Muscle of leg (tissue), 11 donors: ENCODE results near the gene SOBP. TPM values are rescaled to one million over a fixed set of nuclear protein-coding genes. Genes with fewer than 3 reads are reported as not detected.

Source experiments
- DNase-seq: peaks from one replicate; pipeline ENCODE4 v3.0.0; 2013
- H3K27ac ChIP-seq: one replicate; pipeline ENCODE4 v1.5.1; 2013; ENCODE audit warnings: mild to moderate bottlenecking, low read length, control low read depth
- H3K27me3 ChIP-seq: one replicate; pipeline ENCODE4 v1.6.1; 2013; ENCODE audit warnings: low read length; ENCODE audit not compliant: control insufficient read depth, insufficient read depth
- H3K36me3 ChIP-seq: one replicate; pipeline ENCODE4 v1.6.1; 2013; ENCODE audit warnings: low read length; ENCODE audit not compliant: control insufficient read depth, insufficient read depth
- H3K4me1 ChIP-seq: one replicate; pipeline ENCODE4 v1.6.1; 2013; ENCODE audit warnings: low read length; ENCODE audit not compliant: control insufficient read depth, insufficient read depth
- H3K4me3 ChIP-seq: one replicate; pipeline ENCODE4 v1.5.1; 2013; ENCODE audit warnings: low read length, control low read depth
- H3K9me3 ChIP-seq: replicated peaks from 2 replicates; pipeline ENCODE4 v1.6.1; 2013; ENCODE audit warnings: low read depth, low read length; ENCODE audit not compliant: control insufficient read depth
- WGBS: methylation state at CpG from one replicate; pipeline ENCODE4 v1.1.5; 2013; ENCODE audit warnings: missing lambda C conversion rate; ENCODE audit not compliant: insufficient coverage; 5-methylcytosine and 5-hydroxymethylcytosine counted together
- polyA plus RNA-seq, 8 donors: library from polyadenylated mRNA; unstranded; fragments of 120-200 nt; gene quantifications; one replicate each; pipeline versions ENCODE4 v1.2.1 to v1.2.3, GENCODE V29; 2013; ENCODE audit warnings: inconsistent platforms in 1 of 8, low replicate concordance in 1 of 8; ENCODE audit not compliant: insufficient read length in 8 of 8, insufficient read depth in 1 of 8
- total RNA-seq: library from RNA; stranded (reverse); fragments of 120-200 nt; gene quantifications from one replicate; pipeline ENCODE4 v1.2.4, GENCODE V29; 2013

The SOBP gene
- total and polyA plus RNA-seq, 9 donors, result 13.6 to 17.6 (median 16.2) TPM

- DNase-seq, result peak; percentile 86
- Histone ChIP-seq H3K4me3 (no peak overlapping the region), H3K36me3 (peaks cover 11% of the 10 kb centered on the region), H3K27me3 (no peaks in the 10 kb centered on the region), H3K4me1 (peaks cover 34% of the 10 kb centered on the region), H3K27ac (peak overlapping the region; percentile 69), H3K9me3 (no peaks in the 10 kb centered on the region)
- WGBS, result no CpG with 5 or more reads among the region's 3 CpGs
Observed at GRCh38 chr6:107642095-107642860, 152.4 kb downstream of the SOBP start.

- H3K27me3 ChIP-seq, result no peaks in the 10 kb centered on the region
- DNase-seq, result no peak
- no peaks in the 10 kb centered on the region for H3K9me3 ChIP-seq
- no peak overlapping the region for H3K4me3 ChIP-seq
- H3K4me1 ChIP-seq, result peaks cover 40% of the 10 kb centered on the region
- peaks cover 10% of the 10 kb centered on the region for H3K36me3 ChIP-seq
- H3K27ac ChIP-seq, result peak overlapping the region; percentile 69
- no CpG with 5 or more reads among the region's 3 CpGs for WGBS
Observed at GRCh38 chr6:107642861-107643328, 153.0 kb downstream of the SOBP start.

DNA sequence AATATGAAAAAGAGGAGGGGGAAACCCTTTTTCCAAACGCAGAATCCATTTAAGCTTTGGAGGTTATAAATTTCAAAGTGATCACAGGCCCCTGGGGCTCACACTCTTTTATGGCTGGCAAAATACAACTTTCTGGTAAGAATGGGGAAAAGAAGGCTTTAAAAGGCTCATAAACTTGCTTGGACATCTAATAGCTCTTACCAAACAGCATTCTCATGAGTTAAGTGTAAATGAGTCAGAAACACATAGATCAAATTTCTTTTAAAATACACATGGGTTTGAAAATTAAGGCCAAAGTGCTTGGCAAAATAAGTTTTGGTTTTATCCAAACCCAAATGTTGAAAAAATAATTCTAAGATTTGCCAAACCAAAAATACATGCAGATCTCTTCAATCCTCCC lies 154.6 kb downstream of the SOBP start:
- H3K27me3 ChIP-seq, result no peaks in the 10 kb centered on the region
- H3K4me3 ChIP-seq, result no peak overlapping the region
- WGBS, result no CpG with 5 or more reads among the region's 1 CpG
- no peak for DNase-seq
- H3K27ac ChIP-seq, result no peak overlapping the region
- H3K9me3 ChIP-seq, result no peaks in the 10 kb centered on the region
- H3K4me1 ChIP-seq, result peaks cover 50% of the 10 kb centered on the region
- H3K36me3 ChIP-seq, result peaks cover 10% of the 10 kb centered on the region

DNA sequence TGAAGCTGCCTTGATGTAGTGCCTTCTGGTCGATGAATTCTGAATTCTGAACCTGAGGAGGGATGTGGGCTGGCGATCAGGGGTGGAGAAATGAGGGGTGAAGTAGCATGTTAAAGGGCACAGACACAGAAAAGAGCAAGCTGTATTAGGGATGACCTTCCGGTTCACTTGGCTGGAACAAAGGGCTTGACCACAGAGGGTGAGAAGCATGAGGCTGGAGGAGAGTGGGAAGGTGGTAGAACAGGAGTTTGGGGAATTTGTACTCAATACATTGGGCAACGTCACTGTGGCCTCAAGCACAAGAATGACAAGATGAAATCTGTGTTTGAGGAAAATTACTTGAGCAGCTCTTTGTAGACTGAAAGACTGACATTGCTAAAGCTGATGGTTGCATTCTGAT lies 155.8 kb downstream of the SOBP start:
- no peak overlapping the region for H3K4me3 ChIP-seq
- whole genome bisulfite sequencing, result 88% methylated on average over 4 of the region's 4 CpGs
- no peak for DNase-seq
- peaks cover 46% of the 10 kb centered on the region for H3K4me1 ChIP-seq
- no peaks in the 10 kb centered on the region for H3K27me3 ChIP-seq
- no peak overlapping the region for H3K27ac ChIP-seq
- no peaks in the 10 kb centered on the region for H3K9me3 ChIP-seq
- H3K36me3 ChIP-seq, result peaks cover 10% of the 10 kb centered on the region

- H3K4me1 ChIP-seq, result peaks cover 45% of the 10 kb centered on the region
- peak; percentile 74 for DNase-seq
- 61% methylated on average over 7 of the region's 9 CpGs for WGBS
- H3K9me3 ChIP-seq, result no peaks in the 10 kb centered on the region
- H3K27me3 ChIP-seq, result no peaks in the 10 kb centered on the region
- peaks cover 10% of the 10 kb centered on the region for H3K36me3 ChIP-seq
- H3K4me3 ChIP-seq, result no peak overlapping the region
- no peak overlapping the region for H3K27ac ChIP-seq
Observed at GRCh38 chr6:107646176-107646575, 156.3 kb downstream of the SOBP start.

GRCh38 chr6:107646776-107647438 lies 157.0 kb downstream of the SOBP start:
- H3K27me3 ChIP-seq, result no peaks in the 10 kb centered on the region
- peaks cover 38% of the 10 kb centered on the region for H3K4me1 ChIP-seq
- H3K4me3 ChIP-seq, result no peak overlapping the region
- H3K27ac ChIP-seq, result peak overlapping the region; percentile 31
- H3K36me3 ChIP-seq, result peaks cover 10% of the 10 kb centered on the region
- 60% methylated on average over 1 of the region's 2 CpGs for WGBS
- H3K9me3 ChIP-seq, result peaks cover 4% of the 10 kb centered on the region
- DNase-seq, result no peak

DNA sequence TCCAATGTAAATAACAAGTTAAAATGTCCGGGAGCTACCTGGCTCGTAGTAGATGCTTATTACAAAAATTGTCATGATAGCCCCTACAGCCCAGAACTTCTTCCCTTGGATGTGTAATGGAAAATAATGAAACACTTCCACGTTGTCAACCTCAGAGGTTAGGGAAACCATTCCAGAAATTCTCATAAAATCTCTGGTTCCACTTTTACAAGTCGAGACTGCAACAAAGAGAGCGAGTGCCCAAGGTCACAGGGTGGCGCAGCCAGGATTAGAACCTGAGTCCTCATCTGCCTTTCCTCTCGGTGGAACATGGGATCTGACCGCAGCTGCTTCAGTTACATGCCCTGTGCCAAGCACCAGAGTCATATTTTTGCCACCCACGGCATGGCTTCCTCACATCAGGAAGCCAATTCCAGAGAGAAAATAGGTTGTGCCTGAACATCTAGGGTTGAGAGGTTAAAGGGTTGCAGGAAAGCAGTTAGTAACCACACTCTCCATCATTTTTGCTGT lies 157.6 kb downstream of the SOBP start:
- Histone ChIP-seq H3K36me3 (peaks cover 10% of the 10 kb centered on the region), H3K27me3 (no peaks in the 10 kb centered on the region), H3K9me3 (peaks cover 4% of the 10 kb centered on the region), H3K27ac (peak overlapping the region; percentile 15), H3K4me3 (no peak overlapping the region), H3K4me1 (peaks cover 33% of the 10 kb centered on the region)
- WGBS, result 59% methylated on average over 5 of the region's 9 CpGs
- DNase-seq, result no peak

DNA sequence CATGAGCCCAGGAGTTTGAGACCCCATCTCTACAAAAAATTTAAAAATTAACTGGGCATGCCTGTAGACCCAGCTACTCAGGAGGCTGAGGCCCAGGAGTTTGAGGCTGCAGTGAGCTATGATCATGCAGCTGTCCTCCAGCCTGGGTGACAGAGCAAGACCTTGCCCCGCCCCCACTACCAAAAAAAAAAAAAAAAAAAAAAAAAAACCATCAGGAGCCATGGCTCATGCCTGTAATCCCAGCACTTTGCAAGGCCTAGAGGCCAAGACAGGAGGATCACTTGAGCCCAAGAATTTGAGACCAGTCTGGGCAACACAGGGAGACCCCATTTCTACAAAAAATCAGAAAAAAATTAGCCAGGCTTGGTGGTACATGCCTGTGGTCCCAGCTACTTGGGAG lies 159.1 kb downstream of the SOBP start:
- WGBS, result no CpG with 5 or more reads among the region's 1 CpG

GRCh38 chr6:107652526-107653182 lies 162.7 kb downstream of the SOBP start:
- H3K4me3 ChIP-seq, result no peak overlapping the region
- no peaks in the 10 kb centered on the region for H3K27me3 ChIP-seq
- H3K9me3 ChIP-seq, result peaks cover 4% of the 10 kb centered on the region
- H3K36me3 ChIP-seq, result no peaks in the 10 kb centered on the region
- DNase-seq, result no peak
- WGBS, result no CpG with 5 or more reads among the region's 2 CpGs
- peaks cover 29% of the 10 kb centered on the region for H3K4me1 ChIP-seq
- no peak overlapping the region for H3K27ac ChIP-seq

More for the DNA sequence above, 159.1 kb downstream of the SOBP start:
- H3K27ac ChIP-seq, result no peak overlapping the region
- DNase-seq, result no peak
- no peaks in the 10 kb centered on the region for H3K27me3 ChIP-seq
- peaks cover 4% of the 10 kb centered on the region for H3K9me3 ChIP-seq
- H3K36me3 ChIP-seq, result peaks cover 10% of the 10 kb centered on the region
- H3K4me3 ChIP-seq, result no peak overlapping the region
- peaks cover 32% of the 10 kb centered on the region for H3K4me1 ChIP-seq

DNA sequence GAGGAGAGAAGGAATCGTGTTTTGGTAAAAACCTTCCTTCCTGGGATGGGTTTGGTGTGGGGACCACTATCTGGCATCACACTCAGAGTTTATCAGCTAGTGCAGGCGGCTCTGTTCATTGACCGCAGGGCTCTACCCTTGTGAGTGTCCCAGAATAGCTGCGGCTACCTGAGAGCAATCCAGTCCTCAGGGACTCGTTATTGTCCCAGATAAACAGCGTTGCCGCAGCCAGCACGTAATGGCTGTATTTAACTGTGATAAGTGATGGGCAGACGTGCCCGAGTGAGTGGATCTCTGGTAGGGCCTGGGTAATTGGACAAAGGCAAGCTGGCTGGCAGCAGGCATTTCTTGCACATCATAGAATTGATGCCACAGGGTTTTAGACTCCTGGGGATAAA lies 163.3 kb downstream of the SOBP start:
- peaks cover 30% of the 10 kb centered on the region for H3K4me1 ChIP-seq
- peaks cover 1% of the 10 kb centered on the region for H3K36me3 ChIP-seq
- no peak overlapping the region for H3K27ac ChIP-seq
- WGBS, result 61% methylated on average over 9 of the region's 10 CpGs
- peaks cover 4% of the 10 kb centered on the region for H3K9me3 ChIP-seq
- no peak for DNase-seq
- H3K27me3 ChIP-seq, result no peaks in the 10 kb centered on the region
- H3K4me3 ChIP-seq, result no peak overlapping the region
